ENCODE measurements around the gene KLRC1.
"Not testable (repeated sequence)": the region's sequence is repeated elsewhere in the genome, so short reads cannot be mapped to it uniquely, and the experiment has no call there.

KLRC1 gene

GRCh38 chr12:10405294-10405693 is 47.9 kb downstream of the KLRC1 start:
- POLR2A ChIA-PET (ENCODE audit: low non-redundant PET): no interaction called here
- DNase-seq (ENCODE audit: low spot score): peak; percentile 30
- TF ChIP-seq, protein P1, sequence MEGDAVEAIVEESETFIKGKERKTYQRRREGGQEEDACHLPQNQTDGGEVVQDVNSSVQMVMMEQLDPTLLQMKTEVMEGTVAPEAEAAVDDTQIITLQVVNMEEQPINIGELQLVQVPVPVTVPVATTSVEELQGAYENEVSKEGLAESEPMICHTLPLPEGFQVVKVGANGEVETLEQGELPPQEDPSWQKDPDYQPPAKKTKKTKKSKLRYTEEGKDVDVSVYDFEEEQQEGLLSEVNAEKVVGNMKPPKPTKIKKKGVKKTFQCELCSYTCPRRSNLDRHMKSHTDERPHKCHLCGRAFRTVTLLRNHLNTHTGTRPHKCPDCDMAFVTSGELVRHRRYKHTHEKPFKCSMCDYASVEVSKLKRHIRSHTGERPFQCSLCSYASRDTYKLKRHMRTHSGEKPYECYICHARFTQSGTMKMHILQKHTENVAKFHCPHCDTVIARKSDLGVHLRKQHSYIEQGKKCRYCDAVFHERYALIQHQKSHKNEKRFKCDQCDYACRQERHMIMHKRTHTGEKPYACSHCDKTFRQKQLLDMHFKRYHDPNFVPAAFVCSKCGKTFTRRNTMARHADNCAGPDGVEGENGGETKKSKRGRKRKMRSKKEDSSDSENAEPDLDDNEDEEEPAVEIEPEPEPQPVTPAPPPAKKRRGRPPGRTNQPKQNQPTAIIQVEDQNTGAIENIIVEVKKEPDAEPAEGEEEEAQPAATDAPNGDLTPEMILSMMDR (conservative IDR thresholded peaks at IDR 0.05; ENCODE audit: low read depth): no peak
- CTCF ChIA-PET: no interaction called here
- H3K27ac ChIP-seq: no peak overlapping the region

DNA sequence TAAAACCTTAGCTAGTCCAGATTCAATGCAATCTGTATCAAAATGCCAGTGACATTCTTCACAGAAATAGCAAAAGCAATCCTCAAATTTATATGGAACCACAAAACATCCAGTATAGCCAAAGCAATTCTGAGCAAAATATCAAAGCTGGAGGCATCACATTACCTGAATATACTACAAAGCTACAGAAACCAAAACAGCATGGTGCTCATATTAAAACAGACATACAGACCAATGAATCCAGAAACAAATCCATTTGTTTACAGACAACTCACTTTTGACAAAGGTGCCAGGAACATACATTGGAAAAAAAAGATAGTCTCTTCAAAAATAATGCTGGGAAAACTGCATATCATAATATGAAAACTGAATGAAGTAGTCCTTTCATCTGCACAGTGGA is 48.4 kb downstream of the KLRC1 start:
- TF ChIP-seq, protein P1 (conservative IDR thresholded peaks at IDR 0.05; ENCODE audit: low read depth): no peak
- no peak overlapping the region for H3K27ac ChIP-seq
- DNase-seq (ENCODE audit: low spot score): no peak
- POLR2A ChIA-PET (ENCODE audit: low non-redundant PET): no interaction called here
- CTCF ChIA-PET: no interaction called here

DNA sequence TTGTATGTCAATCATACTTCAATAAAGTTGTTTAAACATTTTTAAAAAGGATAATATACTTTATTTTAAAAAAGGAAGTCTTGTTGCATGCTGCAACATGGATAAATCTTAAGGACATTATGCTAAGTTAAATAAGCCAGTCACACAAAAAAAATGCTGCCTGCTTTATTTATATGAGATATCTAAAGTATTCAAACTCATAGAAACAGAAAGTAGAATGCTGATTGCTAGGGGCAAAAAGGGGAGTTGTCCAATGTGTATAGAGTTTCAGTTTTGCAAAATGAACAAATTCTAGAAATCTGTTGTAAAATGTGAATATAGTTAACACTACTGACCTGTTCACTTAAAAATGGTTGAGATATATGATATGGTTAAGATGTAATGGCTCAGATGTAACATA is 52.3 kb downstream of the KLRC1 start:
- TF ChIP-seq, protein P1 (conservative IDR thresholded peaks at IDR 0.05; ENCODE audit: low read depth): no peak
- DNase-seq (ENCODE audit: low spot score): no peak
- no peak overlapping the region for H3K27ac ChIP-seq
- CTCF ChIA-PET: no interaction called here
- POLR2A ChIA-PET (ENCODE audit: low non-redundant PET): no interaction called here

DNA sequence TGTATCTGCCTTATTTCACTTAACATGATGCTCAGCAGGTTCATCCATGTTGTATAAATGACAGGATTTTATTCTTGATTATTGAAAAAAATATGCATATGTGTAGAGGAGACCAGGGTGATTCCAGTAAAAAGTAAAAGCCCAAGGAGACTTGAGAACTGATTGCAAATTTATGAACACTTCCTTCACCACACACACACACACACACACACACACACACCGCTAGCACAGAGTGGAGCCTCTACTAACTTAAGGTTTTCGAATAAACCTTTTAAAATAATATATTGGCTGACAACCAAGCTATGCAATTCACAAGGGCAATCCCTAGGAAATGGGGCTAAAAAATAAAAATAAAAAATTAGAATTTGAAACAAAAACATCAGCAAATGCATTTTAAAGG is 55.0 kb downstream of the KLRC1 start:
- TF ChIP-seq, protein P1 (conservative IDR thresholded peaks at IDR 0.05; ENCODE audit: low read depth): no peak
- POLR2A ChIA-PET (ENCODE audit: low non-redundant PET): no interaction called here
- no peak overlapping the region for H3K27ac ChIP-seq
- no peak for DNase-seq (ENCODE audit: low spot score)
- CTCF ChIA-PET: no interaction called here

DNA sequence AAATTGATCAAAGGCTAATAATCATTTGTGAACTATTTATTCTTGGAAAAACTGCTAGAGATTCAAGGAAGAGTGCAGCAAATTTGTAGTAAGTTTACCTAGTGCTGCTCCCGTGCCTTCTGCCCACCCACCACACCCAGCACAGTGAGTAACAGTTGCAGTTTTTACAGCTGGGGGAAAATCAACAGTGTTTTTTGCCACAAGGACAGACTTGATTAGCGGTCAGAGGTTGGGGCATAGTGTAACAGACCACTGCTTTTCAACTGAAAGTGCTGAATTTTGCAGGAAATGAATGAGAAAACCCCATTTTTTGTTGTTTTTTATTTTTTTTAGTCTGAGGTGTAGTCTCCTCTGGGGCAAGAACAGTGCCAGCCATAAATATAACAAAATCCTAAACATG is 55.9 kb downstream of the KLRC1 start:
- no peak overlapping the region for H3K27ac ChIP-seq
- TF ChIP-seq, protein P1 (conservative IDR thresholded peaks at IDR 0.05; ENCODE audit: low read depth): no peak
- DNase-seq (ENCODE audit: low spot score): no peak
- ChIA-PET CTCF (no interaction called here), POLR2A (ENCODE audit: low non-redundant PET) (no interaction called here)

- POLR2A ChIA-PET (ENCODE audit: low non-redundant PET); DNase-seq (ENCODE audit: low spot score): not testable (repeated sequence)
- peak overlapping the region; percentile 78 for H3K27ac ChIP-seq
- CTCF ChIA-PET: interaction anchor here (0.7 kb wide), 1 partner anchor 10 kb away, joined by 4 read pairs; no protein-coding TSS in a partner anchor
Observed at GRCh38 chr12:10396176-10396575, 57.0 kb downstream of the KLRC1 start.

All from RWPE1 (cell line).